T-helper 1 cell treated with Interleukin-12 subunit alpha and Interleukin-12 subunit beta and Interleukin-4 antibody, amounts not matched to agents 30 μg/mL and 1 μg/mL, for 36 hours (primary cell): ENCODE measurements around the gene OR1A2.
"Not testable (repeated sequence)": the region's sequence is repeated elsewhere in the genome, so short reads cannot be mapped to it uniquely, and the experiment has no call there.

ENCODE experiments used
- H3K27ac Mint-ChIP-seq: one replicate; pipeline ENCODE4 v1.8.0; 2021; ENCODE audit warnings: mild to moderate bottlenecking, mixed read lengths
- H3K27me3 Mint-ChIP-seq: one replicate; pipeline ENCODE4 v1.8.0; 2021; ENCODE audit warnings: low read depth, mixed read lengths
- H3K36me3 Mint-ChIP-seq: one replicate; pipeline ENCODE4 v1.8.0; 2021; ENCODE audit warnings: low read depth, mixed read lengths
- H3K4me1 Mint-ChIP-seq: one replicate; pipeline ENCODE4 v1.8.0; 2021; ENCODE audit warnings: low read depth, mixed read lengths
- H3K4me3 Mint-ChIP-seq: one replicate; pipeline ENCODE4 v1.8.0; 2021; ENCODE audit warnings: mild to moderate bottlenecking, moderate library complexity, mixed read lengths
- H3K9me3 Mint-ChIP-seq: one replicate; pipeline ENCODE4 v1.8.0; 2021; ENCODE audit warnings: mixed read lengths

The OR1A2 gene

DNA sequence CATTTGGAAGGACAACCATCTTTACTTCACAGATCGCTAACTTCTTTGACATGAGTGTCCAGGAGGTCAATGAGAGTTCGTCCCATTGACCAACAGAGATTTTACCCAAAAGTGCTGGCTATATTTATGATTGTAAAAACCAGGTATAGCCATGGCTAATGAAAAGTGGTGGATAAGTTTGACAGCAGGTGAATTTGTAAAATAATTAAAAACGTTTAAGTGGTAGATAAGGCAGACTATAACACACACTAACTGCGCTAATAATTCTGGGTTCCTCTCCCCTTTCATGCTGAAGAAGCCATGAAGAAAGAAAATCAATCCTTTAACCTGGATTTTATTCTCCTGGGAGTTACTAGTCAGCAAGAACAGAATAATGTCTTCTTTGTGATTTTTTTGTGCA lies at the start of gene OR1A2:
TSS of gene OR1A2 (plus strand) at position 301 of the 400 bp plus-strand sequence. CDS start at position 301, 0 bp downstream.
- Mint-ChIP-seq H3K4me1 (no peaks in the 10 kb centered on the region), H3K9me3 (peaks cover 5% of the 10 kb centered on the region), H3K27me3 (no peaks in the 10 kb centered on the region), H3K36me3 (no peaks in the 10 kb centered on the region), H3K4me3 (no peak within 1 kb of the TSS), H3K27ac (no peak within 1 kb of the TSS)

- no peaks in the 10 kb centered on the region for H3K27me3 Mint-ChIP-seq
- no peak overlapping the region for H3K4me3 Mint-ChIP-seq
- H3K27ac Mint-ChIP-seq = no peak overlapping the region
These were observed 40.1 kb upstream of the OR1A2 start for GRCh38 chr17:3157218-3157617.

GRCh38 chr17:3167574-3167973 lies 29.7 kb upstream of the OR1A2 start:
- H3K36me3 Mint-ChIP-seq = no peaks in the 10 kb centered on the region
- H3K4me3 Mint-ChIP-seq = no peak overlapping the region
- H3K4me1 Mint-ChIP-seq = no peaks in the 10 kb centered on the region
- no peak overlapping the region for H3K27ac Mint-ChIP-seq
- H3K9me3 Mint-ChIP-seq = peaks cover 10% of the 10 kb centered on the region
- H3K27me3 Mint-ChIP-seq = no peaks in the 10 kb centered on the region

More at GRCh38 chr17:3157218-3157617, 40.1 kb upstream of the OR1A2 start:
- Mint-ChIP-seq H3K4me1 (no peaks in the 10 kb centered on the region), H3K36me3 (no peaks in the 10 kb centered on the region), H3K9me3 (no peaks in the 10 kb centered on the region)

DNA sequence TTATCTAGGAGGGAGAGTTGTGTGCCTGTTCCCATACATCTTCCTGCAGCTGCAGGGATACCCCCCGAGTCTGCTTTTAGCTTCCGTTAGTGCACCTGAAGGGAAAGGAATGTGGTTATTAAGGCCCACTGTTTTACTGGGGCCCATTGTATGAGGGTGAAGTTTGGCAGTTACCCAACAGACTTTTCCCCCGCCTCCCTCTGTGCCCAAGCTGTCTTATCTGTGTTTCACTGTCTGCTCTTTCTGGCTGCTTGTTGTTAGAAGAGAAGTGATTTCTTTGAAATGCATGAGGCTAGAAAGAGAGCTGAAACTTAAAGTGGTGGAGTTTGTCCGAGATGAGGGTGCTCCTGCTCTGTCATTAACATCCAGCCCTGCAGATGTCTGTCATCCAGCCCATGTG lies 7.4 kb upstream of the OR1A2 start:
- H3K4me3 Mint-ChIP-seq = no peak overlapping the region
- no peaks in the 10 kb centered on the region for H3K27me3 Mint-ChIP-seq
- H3K27ac Mint-ChIP-seq = no peak overlapping the region
- no peaks in the 10 kb centered on the region for H3K36me3 Mint-ChIP-seq
- no peaks in the 10 kb centered on the region for H3K9me3 Mint-ChIP-seq
- H3K4me1 Mint-ChIP-seq = no peaks in the 10 kb centered on the region

- H3K9me3 Mint-ChIP-seq = no peaks in the 10 kb centered on the region
- H3K27me3 Mint-ChIP-seq = no peaks in the 10 kb centered on the region
- H3K36me3 Mint-ChIP-seq = no peaks in the 10 kb centered on the region
- H3K4me3 Mint-ChIP-seq = no peak within 1 kb of the TSS
- no peak within 1 kb of the TSS for H3K27ac Mint-ChIP-seq
- no peaks in the 10 kb centered on the region for H3K4me1 Mint-ChIP-seq
These were observed 10.0 kb downstream of the OR1A2 start, which contains the start of gene OR1A1 for GRCh38 chr17:3207367-3207766. Gene OR1A1, plus strand, starts transcription at chr17:3207667. Its CDS starts 7,954 bp downstream, at chr17:3215621.

GRCh38 chr17:3208484-3208883 lies 11.2 kb downstream of the OR1A2 start:
- H3K9me3 Mint-ChIP-seq = no peaks in the 10 kb centered on the region
- no peak overlapping the region for H3K27ac Mint-ChIP-seq
- no peaks in the 10 kb centered on the region for H3K27me3 Mint-ChIP-seq
- no peak overlapping the region for H3K4me3 Mint-ChIP-seq
- no peaks in the 10 kb centered on the region for H3K36me3 Mint-ChIP-seq
- no peaks in the 10 kb centered on the region for H3K4me1 Mint-ChIP-seq

- H3K27ac Mint-ChIP-seq = no peak overlapping the region
These were observed 15.7 kb downstream of the OR1A2 start for GRCh38 chr17:3213001-3213400.

GRCh38 chr17:3213587-3213986 lies 16.3 kb downstream of the OR1A2 start:
- no peak overlapping the region for H3K27ac Mint-ChIP-seq
- H3K4me1 Mint-ChIP-seq = no peaks in the 10 kb centered on the region
- H3K4me3 Mint-ChIP-seq = no peak overlapping the region
- H3K36me3 Mint-ChIP-seq = no peaks in the 10 kb centered on the region
- H3K9me3 Mint-ChIP-seq = peaks cover 10% of the 10 kb centered on the region
- H3K27me3 Mint-ChIP-seq = no peaks in the 10 kb centered on the region

More at GRCh38 chr17:3213001-3213400, 15.7 kb downstream of the OR1A2 start:
- Mint-ChIP-seq H3K36me3 (no peaks in the 10 kb centered on the region), H3K4me1 (no peaks in the 10 kb centered on the region), H3K4me3 (no peak overlapping the region), H3K27me3 (no peaks in the 10 kb centered on the region), H3K9me3 (peaks cover 8% of the 10 kb centered on the region)

- H3K9me3 Mint-ChIP-seq = peaks cover 16% of the 10 kb centered on the region
- H3K4me1 Mint-ChIP-seq = peaks cover 10% of the 10 kb centered on the region
- not testable (repeated sequence) for H3K4me3 Mint-ChIP-seq, H3K36me3 Mint-ChIP-seq, H3K27ac Mint-ChIP-seq, H3K27me3 Mint-ChIP-seq
These were observed 22.7 kb downstream of the OR1A2 start for GRCh38 chr17:3219978-3220377.

GRCh38 chr17:3221850-3222249 lies 24.5 kb downstream of the OR1A2 start:
- no peaks in the 10 kb centered on the region for H3K36me3 Mint-ChIP-seq
- peaks cover 16% of the 10 kb centered on the region for H3K9me3 Mint-ChIP-seq

GRCh38 chr17:3222505-3222904 lies 25.2 kb downstream of the OR1A2 start:
- Mint-ChIP-seq H3K27ac (peak overlapping the region; percentile 32), H3K4me1 (peaks cover 10% of the 10 kb centered on the region)

More at GRCh38 chr17:3221850-3222249, 24.5 kb downstream of the OR1A2 start:
- H3K27ac Mint-ChIP-seq = no peak overlapping the region
- no peaks in the 10 kb centered on the region for H3K27me3 Mint-ChIP-seq
- peak overlapping the region; percentile 43 for H3K4me3 Mint-ChIP-seq
- H3K4me1 Mint-ChIP-seq = peaks cover 10% of the 10 kb centered on the region

DNA sequence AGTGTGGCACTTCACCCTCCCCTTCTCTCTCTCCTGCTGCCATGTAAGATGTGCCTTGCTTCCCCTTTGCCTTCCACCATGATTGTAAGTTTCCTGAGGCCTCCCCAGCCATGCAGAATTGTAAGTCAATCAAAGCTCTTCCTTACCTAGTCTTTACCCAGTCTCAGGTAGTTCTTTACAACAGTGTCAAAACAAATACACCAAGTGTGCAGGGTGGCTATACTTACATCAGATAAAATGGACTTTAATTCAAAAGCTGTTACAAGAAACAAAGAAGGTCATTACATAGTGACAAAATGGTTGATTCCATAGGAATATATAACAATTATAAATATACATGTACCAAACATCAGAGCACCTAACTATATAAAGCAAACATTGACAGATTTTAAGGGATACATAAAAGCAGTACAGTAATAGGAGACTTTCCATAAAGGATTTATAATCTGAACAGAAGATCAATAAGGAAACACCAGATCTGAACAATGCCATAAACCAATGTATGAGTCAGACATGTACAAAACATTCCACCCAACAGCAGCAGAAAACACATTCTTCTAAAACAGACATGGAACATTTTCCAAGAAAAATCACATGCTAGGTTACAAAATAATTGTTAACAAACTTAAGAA lies 27.5 kb downstream of the OR1A2 start:
- peaks cover 10% of the 10 kb centered on the region for H3K4me1 Mint-ChIP-seq
- H3K27ac Mint-ChIP-seq, H3K9me3 Mint-ChIP-seq, H3K36me3 Mint-ChIP-seq, H3K4me3 Mint-ChIP-seq, H3K27me3 Mint-ChIP-seq: not testable (repeated sequence)

More at GRCh38 chr17:3222505-3222904, 25.2 kb downstream of the OR1A2 start:
- Mint-ChIP-seq H3K27me3 (no peaks in the 10 kb centered on the region), H3K9me3 (peaks cover 13% of the 10 kb centered on the region), H3K36me3 (no peaks in the 10 kb centered on the region), H3K4me3 (peak overlapping the region; percentile 43)

- H3K36me3 Mint-ChIP-seq, H3K27me3 Mint-ChIP-seq, H3K27ac Mint-ChIP-seq, H3K9me3 Mint-ChIP-seq, H3K4me1 Mint-ChIP-seq, H3K4me3 Mint-ChIP-seq: not testable (repeated sequence)
These were observed 35.0 kb downstream of the OR1A2 start for GRCh38 chr17:3232300-3232699.

GRCh38 chr17:3238685-3239084 lies 41.4 kb downstream of the OR1A2 start:
- not testable (repeated sequence) for H3K27ac Mint-ChIP-seq, H3K36me3 Mint-ChIP-seq, H3K4me1 Mint-ChIP-seq

GRCh38 chr17:3241044-3241443 lies 43.7 kb downstream of the OR1A2 start:
- H3K4me3 Mint-ChIP-seq, H3K4me1 Mint-ChIP-seq, H3K27me3 Mint-ChIP-seq, H3K9me3 Mint-ChIP-seq, H3K36me3 Mint-ChIP-seq, H3K27ac Mint-ChIP-seq: not testable (repeated sequence)

More at GRCh38 chr17:3238685-3239084, 41.4 kb downstream of the OR1A2 start:
- not testable (repeated sequence) for H3K4me3 Mint-ChIP-seq, H3K9me3 Mint-ChIP-seq, H3K27me3 Mint-ChIP-seq

- H3K9me3 Mint-ChIP-seq, H3K27ac Mint-ChIP-seq, H3K4me1 Mint-ChIP-seq, H3K4me3 Mint-ChIP-seq, H3K27me3 Mint-ChIP-seq, H3K36me3 Mint-ChIP-seq: not testable (repeated sequence)
These were observed 47.5 kb downstream of the OR1A2 start for GRCh38 chr17:3244841-3245240.
